GM19324 (cell line): Measurements from ENCODE around the gene ESYT2.

ENCODE experiments used
- ATAC-seq: cut with Tn5 transposase; IDR thresholded peaks from one replicate; pipeline ENCODE4 v1.9.1; 2021; ENCODE audit warnings: mild to moderate bottlenecking, moderate library complexity; ENCODE audit not compliant: unreplicated experiment, low FRiP score

The ESYT2 gene

GRCh38 chr7:158777793-158778192 is 51.5 kb downstream of the ESYT2 start:
- no peak for ATAC-seq

- ATAC-seq = no peak
Observed at GRCh38 chr7:158776474-158776873, 52.8 kb downstream of the ESYT2 start.

- no peak for ATAC-seq
Observed at GRCh38 chr7:158774952-158775351, 54.4 kb downstream of the ESYT2 start.

GRCh38 chr7:158772916-158773315 is 56.4 kb downstream of the ESYT2 start:
- no peak for ATAC-seq

- no peak for ATAC-seq
Observed at GRCh38 chr7:158771213-158771834, 58.0 kb downstream of the ESYT2 start.

GRCh38 chr7:158767707-158768106 is 61.6 kb downstream of the ESYT2 start:
- no peak for ATAC-seq

- peak; percentile 82 for ATAC-seq
Observed at GRCh38 chr7:158766570-158767281, 62.6 kb downstream of the ESYT2 start.

- no peak for ATAC-seq
Observed at GRCh38 chr7:158765020-158765419, 64.3 kb downstream of the ESYT2 start.

- ATAC-seq = no peak
Observed at GRCh38 chr7:158763454-158764033, 65.8 kb downstream of the ESYT2 start.

GRCh38 chr7:158761945-158762344 is 67.4 kb downstream of the ESYT2 start:
- ATAC-seq = no peak

- ATAC-seq = no peak
Observed at GRCh38 chr7:158760936-158761335, 68.4 kb downstream of the ESYT2 start.

- no peak for ATAC-seq
Observed at GRCh38 chr7:158760445-158760764, 68.9 kb downstream of the ESYT2 start.

GRCh38 chr7:158759749-158760444 is 69.4 kb downstream of the ESYT2 start:
- no peak for ATAC-seq

- ATAC-seq = no peak
Observed at GRCh38 chr7:158759245-158759614, 70.1 kb downstream of the ESYT2 start.

- ATAC-seq = no peak
Observed at GRCh38 chr7:158758586-158759244, 70.6 kb downstream of the ESYT2 start.

- no peak for ATAC-seq
Observed at GRCh38 chr7:158757404-158757989, 71.8 kb downstream of the ESYT2 start.

GRCh38 chr7:158754746-158755444 is 74.4 kb downstream of the ESYT2 start:
- no peak for ATAC-seq

GRCh38 chr7:158753900-158754299 is 75.4 kb downstream of the ESYT2 start:
- no peak for ATAC-seq

GRCh38 chr7:158751751-158752150 is 77.6 kb downstream of the ESYT2 start:
- ATAC-seq = no peak

GRCh38 chr7:158751199-158751598 is 78.1 kb downstream of the ESYT2 start:
- ATAC-seq = no peak
